HG03442 (cell line): ENCODE measurements around the gene NCOR2.

Experiments
- ATAC-seq: cut with Tn5 transposase; IDR thresholded peaks from one replicate; pipeline ENCODE4 v1.9.1; 2021; ENCODE audit warnings: mild to moderate bottlenecking, moderate library complexity; ENCODE audit not compliant: unreplicated experiment

NCOR2 gene

DNA sequence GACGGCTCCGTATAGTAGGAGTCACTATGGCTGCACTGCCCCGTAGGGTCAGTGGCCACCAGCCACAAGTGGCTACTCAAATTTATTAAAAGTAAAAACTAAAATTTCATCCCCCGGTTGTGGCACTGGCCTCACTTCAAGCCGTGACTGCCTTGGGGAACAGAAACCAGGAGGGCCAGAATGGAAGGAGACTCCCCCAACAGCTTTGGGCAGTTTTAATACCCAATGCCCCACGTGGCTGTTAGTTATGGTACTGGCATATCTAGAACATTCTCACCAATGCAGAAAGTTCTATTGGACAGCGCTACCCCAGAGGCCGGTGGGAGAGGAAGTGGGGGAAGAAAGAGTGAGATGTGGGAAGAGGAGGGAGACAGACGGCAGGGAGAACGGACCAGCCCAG lies 6.2 kb downstream of the NCOR2 start:
- no peak for ATAC-seq

DNA sequence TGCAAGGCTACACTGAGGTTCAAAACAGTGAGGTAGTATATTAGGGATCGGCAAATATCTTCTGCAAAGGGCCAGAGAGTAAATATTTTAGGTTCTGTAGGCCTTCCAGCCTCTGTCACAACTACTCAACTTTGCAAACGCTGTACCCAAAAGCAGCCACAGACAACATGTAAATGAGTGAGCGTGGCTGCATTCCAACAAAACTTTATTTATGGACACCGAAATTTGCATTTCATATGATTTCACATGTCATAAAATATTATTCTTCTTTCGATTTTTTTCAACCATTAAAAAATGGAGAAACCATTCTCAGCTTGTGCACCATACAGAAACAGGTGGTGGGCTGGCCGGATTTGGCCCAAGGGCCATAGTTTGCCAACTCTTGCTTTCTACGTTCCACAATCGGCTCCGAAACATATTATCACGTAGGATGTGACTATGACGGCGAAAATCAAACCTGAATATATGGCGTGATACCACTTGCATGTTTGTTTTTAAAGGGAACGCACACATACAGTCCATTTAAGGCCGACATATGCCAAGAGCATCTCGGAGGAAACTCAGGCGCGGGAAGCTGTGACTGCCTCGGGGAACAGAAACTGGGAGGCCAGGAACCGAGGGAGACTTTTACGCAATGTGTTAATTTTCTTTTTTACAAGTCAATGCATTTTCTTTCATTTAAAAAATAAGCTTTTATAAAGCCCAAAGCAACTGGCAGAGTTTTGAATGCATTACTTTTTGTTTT lies 7.1 kb downstream of the NCOR2 start:
- ATAC-seq: no peak

DNA sequence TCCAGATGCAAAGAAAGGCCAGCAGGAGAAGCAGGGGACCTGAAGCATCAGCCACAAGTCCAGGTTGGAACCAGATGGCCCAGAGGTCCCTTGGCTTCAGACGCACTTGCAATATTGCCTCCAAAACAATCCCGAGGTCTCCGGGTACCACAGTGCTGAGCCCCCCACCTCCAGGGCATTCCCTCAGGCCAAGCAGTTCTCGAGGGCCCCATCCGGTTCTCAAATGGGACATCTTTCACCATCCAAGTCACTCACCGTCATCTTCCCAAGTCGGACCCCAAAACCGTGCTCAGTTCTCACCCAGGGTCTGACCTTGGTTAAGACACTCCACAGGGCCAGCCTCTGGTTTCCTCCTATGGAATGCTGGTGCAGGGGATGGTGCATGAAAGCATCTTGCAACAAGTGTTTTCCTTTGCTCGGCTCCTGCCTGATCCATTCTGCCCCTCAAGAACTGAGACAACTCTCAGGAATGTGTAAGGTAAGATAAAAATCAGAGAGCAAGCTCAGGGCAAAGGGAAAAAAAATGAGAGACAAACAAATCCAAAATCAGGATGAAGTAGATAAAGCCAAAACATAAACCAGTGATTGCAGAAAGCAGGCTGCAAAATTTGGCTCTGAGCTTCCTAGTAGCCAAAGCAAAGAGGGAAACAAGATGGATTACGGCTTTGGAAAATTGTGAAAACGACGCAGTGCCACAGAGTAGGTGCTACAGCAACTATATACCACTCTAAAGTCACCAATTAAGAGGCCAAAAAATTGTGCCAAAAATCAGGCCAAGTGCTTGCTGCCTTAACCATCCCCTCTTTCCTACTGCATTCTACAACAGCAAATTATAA lies 8.0 kb downstream of the NCOR2 start:
- no peak for ATAC-seq

DNA sequence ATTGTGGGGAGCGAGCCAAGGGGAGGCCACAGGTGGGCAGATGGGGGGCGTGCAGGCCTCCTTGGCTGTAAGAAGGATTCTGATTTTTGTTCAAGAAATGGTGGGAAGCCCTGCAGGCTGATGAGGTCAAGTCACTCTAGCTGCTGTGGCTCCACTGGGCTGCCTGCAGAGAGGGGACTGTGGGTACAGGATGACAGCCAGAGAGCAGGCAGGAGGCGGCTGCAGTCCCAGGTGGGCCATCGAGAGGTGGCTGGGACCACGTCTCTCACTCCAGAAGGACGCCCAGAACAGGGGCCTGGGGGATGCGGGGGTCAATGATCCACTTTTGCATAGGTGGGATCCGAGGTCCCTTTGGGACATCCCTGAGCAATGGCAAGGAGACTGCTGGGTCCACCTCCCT lies 9.1 kb downstream of the NCOR2 start:
- ATAC-seq: no peak

DNA sequence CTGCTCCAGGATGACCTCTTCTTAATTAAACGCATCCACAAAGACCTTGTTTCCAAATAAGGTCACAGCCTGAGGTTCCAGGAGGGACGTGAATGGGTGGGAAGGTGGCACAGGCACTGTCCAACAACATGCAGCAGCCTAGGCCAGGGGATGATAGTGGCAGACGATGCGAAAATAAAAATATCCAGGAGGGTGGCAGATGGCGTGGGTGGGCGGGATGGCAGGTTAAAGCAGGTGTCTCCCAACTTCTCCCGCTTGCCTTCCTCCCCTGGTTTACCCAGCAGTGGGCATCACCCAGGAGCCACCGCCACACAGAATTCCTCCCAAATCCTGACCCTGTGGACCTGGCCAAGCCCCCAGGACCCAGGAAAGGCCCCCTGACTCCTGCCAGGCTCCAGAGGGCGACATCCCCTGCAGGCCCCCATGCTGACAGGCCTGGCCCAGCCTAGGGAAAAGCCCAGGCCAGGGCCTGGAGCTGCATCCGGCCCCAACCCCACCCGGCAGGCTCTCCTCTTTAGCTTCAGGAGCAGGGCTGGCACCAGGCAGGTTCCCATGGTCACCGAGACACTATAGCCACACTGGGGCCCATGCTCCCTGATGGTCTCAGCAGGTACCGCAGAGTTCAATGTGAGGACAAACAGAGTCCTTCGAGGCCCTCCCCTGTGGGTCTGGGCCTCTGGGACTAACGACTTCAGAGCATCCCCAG lies 9.7 kb downstream of the NCOR2 start:
- no peak for ATAC-seq

DNA sequence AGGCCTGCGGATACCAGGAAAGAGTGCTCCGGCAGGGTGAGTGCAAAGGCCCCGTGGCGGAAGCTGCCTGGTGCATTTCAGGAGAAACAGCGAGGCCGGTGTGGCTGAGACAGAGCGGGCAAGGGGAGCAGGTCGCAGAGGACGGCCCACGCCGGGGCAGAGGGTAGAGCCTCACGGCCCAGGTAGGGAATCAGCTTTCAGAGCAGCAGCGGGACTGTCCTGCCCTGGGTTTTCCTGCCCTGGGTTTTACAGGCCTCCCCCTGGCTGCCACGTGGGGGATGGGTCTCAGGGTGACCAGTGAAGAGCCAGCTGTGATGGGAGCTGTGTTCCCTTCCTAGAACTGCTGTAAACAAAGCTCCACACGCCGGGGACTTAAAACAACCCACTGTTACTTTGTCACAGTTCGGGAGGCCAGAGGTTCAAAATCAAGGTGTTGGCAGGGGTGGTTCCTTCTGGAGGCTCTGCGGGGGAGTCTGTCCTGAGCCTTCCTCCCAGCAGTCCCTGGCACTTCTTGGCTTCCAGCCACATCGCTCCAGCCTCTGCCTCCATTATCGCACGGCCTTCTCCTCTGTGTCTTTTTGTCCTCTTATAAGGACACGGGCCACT lies 10.4 kb downstream of the NCOR2 start:
- no peak for ATAC-seq

DNA sequence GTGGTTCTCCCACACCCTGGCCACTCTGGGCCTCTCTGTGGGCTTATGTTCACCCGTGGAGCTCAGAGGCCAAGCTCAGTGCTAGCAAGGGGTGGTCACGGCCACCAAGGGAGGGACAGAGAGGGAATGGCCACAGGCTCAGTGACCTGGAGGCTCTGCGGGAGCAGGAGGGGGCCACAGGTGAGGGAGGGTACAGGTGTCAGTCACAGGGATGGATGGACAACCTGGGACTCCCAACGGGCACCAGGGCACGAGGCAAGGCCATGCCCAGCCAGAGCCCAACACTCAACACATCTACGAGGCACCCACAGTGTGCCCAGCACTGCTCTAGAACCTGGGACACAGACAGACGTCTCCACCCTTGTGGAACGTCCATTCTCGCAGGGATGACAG lies 11.3 kb downstream of the NCOR2 start:
- no peak for ATAC-seq

DNA sequence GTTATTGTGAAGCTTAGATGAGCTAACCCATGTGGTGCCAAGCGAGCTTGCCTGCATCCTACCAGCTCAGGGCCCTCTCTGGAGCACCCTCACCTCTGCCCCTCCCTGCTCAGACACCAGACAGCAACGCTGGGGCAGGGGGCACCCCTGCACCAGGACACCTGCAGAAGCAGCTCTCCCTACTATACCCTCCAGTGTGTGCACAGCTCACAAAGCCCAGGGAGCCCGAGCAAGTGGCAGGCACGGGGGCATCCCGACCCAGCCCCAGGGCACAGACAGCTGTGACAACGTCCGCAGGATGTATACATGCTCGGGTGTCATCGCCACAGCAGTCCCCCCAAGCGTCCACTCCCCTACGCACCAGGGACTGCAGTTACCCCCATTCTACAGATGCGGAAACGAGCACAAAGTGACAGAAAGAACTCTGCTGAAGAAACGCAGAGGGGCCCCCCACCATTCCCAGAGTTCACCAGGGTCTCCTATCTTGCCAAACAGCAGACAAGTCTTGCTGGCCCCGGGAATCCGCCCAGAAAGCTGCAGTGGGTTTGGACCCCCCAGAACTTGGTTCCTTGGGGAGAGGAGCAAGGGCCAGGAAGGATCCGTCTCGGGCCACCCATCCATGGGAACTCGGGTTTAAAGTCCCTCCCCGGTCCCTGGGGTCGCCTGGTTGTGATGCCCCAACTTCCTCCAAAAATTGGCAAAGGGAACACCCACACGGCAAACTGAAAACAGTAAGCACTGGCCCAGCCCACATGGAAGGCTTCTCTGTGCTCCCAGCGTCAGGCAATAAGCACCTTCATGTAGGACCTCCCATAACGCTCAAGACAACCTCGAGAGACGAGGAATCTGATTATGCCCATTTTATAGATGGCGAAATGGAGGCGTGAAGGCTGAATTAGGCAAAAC lies 12.0 kb downstream of the NCOR2 start:
- ATAC-seq: no peak

DNA sequence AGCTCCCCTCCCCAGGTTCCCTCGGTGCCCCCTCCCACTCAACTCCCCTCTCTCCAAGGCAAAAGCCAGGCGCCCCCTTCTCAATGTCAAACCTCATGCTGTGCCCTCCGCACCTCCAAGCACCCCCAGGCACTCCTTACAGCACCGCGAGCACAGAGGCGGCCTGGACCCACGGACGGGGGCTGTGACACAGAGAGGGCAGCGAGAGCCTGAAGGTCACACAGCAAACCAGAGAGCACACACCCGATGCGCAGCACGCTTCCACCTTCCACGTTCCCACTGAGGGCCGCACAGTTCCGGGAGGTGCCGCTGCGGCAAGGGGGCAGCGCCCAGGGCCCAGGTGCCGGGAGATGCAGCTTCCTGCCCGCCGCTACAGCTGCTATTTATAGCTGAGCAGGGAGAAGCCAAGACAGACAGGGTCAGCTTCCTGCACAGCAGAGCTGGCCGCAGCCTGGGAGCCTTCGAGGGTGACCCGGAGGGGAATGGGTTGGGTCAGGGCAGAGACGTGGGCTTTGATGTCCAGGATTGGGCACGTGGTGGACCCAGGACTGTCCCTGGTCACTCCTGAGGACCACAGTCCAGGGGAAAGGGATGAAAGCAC lies 12.9 kb downstream of the NCOR2 start:
- no peak for ATAC-seq

DNA sequence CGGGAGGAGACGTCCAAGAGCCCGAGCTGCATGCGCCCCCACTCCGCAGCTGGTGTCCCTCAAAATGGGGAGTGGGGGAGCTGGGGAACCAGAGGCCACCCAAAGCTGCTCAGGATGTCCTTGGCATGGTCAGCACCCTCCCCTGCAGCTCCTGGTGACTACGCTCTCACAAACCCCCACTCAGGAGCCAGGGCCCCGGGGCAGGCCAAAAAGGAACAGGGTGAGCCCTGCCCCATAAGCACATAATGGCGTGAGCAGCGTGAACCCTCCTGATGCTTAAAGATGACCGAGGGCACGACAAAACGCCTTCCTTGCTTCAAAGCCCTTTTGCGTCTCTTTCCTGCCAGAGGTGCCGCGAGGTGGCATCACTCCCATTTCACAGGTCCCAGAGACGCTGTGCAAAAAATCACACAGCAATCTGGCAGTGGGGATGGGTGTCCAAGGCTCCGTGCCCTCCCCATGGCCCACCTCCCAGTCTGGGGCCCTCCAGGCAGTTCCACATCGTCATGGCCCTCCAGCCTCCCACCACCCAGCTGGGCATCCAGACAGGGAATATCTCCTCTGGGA lies 13.5 kb downstream of the NCOR2 start:
- no peak for ATAC-seq

DNA sequence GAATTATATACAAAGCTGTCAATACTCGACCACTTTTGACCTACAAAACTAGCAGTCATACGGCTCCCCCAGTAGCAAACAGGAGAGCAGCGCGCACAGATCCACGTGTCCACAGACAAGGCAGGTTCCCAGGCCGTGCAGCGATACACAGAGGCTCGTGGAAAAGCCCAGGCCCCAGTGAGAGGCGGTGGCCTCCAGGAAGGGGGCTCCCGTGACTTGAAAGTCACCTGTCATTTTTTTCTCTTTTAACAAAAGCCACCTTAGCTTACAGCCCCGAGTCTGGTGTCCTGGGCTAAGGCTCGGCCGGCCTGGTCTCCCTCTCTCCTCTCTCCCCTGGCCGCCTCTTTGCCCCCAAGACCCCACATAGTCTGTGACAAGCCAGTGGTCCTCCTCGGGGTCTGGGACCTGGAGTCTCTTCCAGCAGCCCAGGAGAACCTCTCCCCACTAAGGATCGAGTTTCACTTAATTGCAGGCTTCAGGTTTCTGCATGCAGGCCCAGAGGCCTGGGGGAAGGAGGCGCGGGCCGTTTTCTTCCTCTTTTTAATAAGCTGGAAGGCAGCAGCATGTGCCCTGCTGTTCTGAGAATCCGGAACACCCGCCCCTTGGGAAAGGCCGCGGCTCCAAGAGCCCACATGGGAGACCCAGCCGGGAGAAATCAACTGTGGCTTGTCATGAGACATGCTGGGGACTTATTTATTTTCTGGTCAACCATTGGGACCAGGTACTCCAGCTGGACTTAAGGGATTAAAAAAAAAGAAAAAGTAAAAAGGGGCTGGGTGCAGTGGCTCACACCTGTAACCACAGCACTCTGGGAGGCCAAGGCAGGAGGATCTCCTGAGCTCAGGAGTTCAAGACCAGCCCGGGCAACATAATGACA lies 15.9 kb downstream of the NCOR2 start:
- ATAC-seq: no peak

DNA sequence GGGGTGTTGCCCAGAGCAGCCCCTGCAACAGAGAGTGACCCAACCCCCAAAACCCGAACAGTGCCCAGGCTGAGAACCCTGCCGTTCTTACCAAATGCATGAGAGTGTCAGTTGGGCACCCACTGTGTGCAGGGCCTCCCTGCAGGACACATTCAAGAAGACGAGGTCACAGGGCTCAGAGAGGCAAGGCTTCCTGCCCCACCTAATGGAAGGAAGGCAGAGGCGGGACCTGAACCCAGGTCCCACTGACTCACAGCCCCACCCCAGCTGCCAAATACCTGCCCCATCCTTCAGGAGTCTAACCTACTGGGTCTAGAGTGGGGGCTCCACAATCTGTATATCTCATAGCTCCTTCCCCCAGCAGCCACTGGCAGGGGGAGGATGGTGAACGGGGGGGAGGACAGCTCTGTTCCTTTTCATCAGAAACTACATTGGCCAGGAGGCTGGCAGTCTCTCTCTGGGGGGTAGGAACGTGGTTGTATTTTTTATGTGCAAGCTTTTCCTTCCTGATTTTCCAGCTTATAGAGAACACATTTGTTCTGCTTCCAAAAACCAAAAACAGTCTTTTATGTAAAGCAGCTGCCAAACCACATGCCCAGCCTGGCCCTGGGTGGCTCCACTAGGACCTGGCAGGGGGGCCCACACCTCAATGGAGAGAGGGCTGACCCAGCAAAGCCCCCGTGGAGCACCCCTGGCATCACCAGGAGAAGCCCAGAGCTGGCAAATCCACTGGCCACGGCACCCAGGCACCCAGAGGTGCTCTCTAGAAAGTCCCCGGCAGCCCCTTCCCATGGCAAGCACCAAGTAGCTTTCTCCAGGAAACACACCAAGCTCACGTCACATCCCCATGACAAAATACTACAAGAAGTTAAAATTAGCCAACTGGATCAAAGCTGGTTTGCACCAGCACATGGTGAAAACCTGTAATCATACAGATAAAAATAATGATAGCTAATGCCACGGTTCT lies 17.0 kb downstream of the NCOR2 start:
- no peak for ATAC-seq

DNA sequence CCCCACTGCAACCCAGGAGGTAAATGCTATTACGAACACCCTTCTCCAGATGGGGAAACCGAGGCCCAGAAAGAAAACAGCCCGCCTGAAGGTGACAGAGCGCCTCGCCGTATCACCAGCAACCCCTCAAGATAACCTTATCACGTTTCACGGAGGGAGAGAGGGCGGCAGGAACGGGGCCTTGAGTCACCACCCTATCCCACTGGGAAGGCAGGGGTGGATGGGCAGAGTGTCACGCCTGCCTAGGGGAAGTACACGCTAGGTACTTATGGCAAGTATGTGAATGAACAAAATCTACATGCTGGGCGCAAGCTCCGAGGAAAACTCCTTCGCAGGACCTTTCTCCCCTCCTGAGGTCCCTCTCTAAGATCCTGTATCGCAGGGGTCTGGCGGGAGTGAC lies 17.8 kb downstream of the NCOR2 start:
- ATAC-seq: no peak

DNA sequence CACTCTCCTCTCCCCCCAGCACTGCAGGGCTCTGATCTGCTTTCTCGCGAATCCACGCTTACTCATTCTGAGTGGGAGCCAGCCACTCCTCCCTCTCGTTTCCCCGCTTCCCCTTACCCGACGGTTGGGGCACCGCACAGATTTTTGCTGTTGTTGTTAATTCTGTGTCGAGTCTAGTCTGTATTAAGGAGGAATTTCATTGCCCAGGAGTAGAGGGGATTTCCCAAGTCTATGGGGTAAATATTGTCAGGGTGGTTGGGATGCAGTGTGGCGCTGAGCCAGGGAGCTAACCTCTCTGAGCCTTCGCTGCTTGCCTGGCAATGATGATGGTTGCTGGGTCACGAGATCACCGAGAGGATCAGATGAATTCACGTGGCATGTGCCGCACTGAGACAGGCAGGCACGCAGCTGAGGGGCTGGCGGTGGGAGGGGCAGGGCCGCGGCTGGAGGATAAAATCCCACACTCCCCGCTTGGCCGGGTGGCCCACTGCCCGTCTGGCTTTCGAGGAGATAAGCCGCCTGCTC lies 18.5 kb downstream of the NCOR2 start:
- no peak for ATAC-seq

DNA sequence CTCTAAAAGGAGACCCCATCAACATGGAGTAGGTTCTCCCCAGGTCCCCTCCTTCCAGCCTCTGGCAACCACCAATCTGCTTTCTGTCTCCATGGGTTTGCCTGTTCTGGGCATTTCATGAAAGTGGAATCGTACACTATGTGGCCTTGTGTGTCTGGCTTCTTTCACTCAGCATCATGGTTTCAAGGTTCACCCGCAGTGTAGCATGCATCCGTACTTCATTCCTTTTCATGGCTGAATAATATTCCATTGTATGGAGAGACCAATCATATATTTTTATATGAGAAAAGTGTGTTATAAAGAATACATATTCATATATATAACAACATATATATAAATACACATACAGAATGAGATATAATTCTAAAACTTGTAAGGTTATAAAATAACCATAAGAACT lies 19.8 kb downstream of the NCOR2 start:
- no peak for ATAC-seq

DNA sequence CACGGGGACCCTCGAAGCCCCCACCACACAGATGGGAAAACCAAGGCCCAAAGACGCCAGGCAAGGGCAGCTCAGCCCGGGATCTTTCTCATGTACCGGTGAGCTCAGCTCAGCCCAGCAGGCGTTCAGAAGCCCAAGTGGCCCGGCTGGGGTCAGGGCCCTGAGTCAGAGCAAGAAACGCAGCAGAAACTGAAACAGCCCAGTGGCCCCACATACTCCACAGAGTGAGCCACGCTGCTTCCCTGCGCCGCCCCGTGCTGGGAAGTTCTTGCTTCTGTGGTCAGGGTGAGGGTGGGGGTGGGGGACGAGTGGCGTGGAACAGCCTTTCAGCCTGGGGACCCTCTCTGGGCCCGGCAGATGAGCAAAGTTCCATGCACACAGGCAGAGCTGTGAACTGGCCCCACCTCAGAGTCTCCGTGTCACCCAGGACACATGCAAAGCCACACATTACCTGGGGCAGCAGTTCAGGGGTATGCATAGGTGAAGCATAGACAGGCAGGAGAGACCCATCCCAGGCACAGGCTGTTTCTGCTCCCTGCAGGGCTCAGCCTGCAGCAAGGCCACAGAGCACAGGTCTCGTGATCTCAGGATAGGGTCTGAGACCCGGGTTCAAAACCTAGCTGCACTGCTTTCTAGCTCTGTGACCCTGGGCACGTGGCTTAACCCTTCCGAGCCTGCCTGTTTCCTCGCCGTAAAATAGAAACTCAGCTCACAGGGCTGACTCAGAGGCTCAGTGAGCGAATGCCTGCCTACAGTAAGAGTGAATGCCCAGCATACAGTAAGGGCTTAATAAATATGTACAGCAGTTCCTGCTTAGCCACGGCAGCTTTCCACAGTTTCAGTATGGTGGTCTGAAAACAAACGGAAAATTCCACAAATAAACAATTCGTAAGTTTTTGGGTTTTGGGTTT lies 21.6 kb downstream of the NCOR2 start:
- peak; percentile 84 for ATAC-seq
